GM10847 (cell line): Measurements from ENCODE around the gene DPH7.

Experiments used
- POLR2A ChIP-seq: IDR thresholded peaks from 2 replicates; pipeline ENCODE4 v1.6.1; 2011; ENCODE audit not compliant: insufficient read length; ENCODE audit errors: extremely low read depth

The DPH7 gene

DNA sequence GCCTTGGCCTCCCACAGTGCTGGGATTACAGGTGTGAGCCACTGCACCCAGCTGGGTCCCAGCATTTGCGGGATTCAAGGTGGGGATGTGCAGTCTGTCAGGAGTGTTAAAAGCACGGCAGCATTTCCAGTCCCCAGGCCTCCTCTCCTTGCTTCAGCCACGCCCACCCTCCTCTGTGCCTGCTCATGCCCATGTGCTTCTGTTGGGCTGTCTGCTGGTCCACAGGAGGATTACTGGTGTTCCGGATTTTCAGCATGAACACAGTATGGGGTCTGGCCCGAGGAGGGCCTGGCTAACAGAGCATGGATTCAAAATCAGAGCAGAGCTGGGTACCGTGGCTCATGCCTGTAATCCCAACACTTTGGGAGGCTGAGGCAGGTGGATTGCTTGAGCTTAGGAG lies 32.2 kb upstream of the DPH7 start:
- no peak for TF ChIP-seq POLR2A

DNA sequence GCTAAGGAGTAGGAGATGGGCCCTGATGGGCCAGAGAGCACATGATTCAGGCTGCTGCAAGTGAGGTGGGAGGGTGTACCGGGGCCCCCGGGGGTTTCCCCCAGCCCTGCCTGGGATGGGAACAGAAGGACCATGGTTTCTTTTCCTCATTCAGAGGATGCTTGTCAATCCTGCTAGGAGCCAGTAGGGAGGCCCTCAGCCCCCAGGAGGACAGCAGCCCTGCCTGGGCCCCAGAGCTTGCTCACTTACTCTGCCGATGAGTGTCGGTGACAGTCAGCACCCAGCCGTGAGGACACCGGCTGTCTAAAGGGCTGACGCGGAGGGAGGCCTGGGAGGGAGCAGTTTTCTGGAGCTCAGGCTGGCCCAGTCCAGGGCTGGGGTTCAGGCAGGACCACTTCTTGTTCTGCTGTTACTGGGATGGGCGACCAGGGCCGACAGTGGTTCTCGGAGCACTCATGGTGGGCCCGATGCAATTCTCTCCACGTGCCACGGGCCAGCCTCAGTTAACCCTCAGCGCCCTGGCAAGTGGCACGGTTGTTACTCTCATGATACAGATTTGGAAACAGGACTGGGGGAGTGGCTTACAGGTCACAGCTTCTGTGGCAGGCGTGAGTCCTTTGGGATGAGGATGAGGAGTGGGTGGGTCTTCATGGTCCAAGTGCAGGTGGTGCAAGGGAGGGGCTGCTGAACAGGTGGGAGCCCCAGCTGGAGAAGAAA lies 28.6 kb upstream of the DPH7 start:
- TF ChIP-seq POLR2A: no peak

DNA sequence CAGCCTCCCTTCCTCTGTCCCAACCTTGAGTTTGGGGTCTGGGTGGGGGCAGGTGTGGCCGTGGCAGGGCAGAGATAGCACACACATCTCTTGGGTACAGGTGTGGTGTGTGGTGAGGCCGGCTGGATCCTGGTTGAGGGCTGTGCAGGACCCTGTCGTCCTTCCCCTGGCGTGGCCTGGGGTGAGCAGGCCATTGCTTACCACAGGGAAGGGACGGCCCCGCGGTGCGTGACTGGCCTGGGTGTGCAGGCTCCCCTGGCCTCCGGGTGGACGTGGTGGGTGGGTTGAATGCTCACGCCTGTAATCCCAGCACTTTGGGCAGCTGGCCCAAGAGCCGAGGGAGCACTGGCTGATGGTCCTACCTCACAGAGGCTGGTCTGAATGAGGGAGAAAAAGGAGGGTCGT lies 28.0 kb upstream of the DPH7 start:
- no peak for TF ChIP-seq POLR2A

DNA sequence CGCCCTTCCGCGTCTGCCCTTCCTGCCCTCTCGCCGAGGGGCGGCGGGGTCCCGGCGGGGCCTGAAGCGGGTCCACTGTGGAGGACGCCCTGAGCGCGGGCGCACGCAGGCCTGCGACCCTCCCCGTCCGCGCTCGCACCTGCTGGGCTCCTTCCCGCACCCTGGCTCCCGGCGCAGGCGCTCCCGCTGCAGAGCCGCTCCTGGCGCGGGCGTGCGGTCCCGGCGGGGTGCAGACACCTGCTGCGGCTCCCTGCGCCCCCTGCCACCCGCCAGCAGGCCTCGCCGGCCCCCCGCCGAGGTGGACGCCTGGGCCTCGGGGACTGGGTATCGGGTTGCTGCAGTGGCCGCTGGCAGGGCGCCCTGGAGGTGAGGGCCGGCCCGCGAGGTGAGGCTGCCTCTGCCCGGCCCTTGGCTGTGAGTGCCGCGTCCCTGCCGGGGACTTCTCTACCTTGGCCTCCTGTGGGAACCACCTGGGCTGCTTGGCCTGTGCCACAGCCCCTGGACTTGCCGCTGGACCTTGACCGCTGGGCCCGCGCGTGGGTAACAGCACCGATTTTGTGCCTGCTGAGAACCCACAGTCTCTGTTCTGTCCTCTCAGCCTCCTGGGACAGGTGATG lies 27.4 kb upstream of the DPH7 start:
- TF ChIP-seq POLR2A: no peak

DNA sequence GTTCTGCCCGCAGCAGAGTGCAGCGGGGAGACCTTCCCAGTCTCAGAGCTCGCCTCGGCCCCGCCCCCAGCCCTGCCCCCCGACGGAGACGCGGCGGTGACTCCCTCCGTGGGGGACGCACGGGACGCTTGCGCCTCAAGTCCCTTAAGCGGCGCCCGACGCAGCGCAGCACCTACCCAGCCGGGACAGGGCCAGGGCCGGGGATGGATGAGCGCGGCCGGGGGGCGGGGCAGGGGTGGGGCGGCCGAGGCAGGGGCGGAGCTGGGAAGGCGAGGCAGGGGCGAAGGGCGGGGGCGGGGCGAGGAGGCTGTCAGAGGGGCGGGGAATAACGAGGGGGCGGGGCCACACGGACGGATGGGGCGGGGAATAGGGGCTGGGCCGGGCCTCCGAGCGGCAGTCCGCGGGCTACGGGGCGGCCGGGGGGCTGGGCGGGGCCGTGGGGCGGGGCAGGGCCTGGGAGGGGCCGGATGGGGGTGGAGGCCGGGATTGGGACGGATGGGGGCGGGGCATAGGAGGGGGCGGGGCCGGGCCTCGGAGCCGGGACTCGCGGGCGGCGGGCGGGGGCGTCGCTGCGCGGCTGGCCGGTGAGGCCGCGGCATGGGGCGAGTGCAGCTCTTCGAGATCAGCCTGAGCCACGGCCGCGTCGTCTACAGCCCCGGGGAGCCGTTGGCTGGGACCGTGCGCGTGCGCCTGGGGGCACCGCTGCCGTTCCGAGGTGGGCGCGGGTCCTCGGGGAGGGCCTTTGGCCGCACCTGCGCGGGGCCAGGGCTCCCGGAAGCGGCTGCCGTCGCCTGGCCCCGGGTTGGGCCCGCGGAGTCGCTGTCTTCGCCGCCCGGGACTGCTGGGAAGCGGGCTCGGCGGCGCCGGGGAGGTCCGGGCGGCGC lies 26.6 kb upstream of the DPH7 start, which contains the start of gene ARRDC1:
ARRDC1 (plus strand) TSS at position 566 of the 884 bp plus-strand sequence; CDS start at position 598, 32 bp downstream.
- TF ChIP-seq POLR2A: peak; percentile 64

DNA sequence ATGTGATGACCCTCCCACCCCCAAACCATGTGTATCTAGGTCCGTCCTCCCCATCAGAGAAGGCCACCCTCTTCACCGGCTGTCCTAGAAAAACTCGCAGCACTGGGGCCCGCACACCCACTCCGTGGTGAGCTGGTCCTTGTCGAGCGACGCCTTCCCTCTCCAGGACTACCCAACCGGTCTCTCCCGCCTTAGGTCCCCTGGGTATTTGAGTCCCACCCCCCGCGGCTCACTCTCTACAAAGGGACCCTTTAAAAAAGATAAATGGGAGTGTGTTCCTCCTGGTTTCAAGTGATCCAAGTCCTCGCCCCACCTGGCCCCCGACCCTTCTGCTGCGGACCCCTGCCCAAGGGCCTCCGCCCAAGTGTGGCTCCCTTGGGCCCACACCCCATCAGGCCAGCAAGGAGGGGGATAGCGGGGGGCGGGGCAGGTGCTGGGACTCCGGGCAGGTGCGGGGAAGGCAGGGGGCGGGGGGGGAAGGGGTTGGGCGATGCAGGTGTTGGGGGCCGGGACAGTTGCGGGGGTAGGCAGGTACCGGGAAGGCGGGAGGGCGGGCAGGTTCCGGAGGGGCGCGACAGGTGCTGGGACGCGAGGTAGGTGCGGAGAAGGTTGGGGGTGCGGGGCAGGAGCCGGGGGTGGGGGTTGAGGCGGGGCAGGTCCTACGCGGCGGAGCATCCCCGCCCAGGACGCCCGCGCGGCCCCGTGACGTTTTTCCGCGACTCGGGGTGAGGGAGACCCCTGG lies 25.8 kb upstream of the DPH7 start:
- no peak for TF ChIP-seq POLR2A

DNA sequence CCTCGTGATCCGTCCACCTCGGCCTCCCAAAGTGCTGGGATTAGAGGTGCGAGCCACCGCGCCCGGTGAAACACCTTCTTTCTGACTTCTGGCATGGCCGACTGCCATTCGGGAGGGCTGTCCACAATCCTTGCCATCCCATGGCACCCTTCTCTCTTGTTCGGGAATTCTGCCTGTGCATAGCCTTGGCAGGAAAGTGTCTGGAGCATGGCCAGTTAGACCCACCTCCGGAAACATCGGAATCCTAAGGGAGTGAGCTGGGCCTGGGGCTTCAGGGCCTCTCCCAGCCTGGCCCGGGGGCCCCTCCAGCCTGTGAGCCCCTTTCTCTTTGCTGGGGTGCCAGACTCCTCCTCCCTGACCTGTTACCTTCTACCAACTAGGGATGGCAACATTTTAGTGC lies 25.2 kb upstream of the DPH7 start:
- no peak for TF ChIP-seq POLR2A

DNA sequence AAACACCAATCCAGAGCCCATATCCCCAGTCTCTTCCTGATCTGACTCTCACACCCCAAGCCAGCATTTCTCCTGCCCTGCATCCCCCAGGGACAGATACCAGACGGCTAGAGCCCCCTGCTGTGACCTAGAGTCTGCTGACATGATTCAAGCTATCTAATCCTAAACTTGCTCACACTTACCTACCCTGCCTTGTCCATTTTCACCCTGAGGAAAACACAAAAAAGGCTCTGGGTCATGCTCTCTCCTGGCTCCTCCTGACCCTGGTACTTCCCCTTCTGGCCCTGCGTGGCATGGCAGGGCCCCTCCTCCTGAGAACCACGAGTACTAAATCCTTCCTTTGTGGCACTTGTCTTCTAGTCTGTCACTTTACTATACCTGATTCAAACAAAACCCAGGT lies 23.9 kb upstream of the DPH7 start:
- no peak for TF ChIP-seq POLR2A

DNA sequence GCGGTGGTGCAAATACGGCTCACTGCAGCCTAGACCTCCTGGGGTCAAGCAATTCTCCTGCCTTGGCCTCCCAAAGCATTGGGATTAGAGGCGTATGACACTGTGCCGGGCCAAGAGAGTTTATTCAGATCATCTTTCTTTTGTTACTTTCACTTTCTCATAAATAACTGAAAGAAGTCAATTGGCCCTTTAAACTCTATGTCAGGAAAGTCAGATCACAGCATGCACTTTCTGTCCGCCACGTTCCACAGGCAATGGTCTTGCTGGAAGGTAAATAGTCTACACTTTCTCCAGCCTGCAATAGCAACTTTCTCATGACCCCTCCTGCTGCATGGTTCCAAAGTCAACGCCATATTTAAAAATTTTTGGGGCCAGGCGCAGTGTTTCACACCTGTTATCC lies 20.2 kb upstream of the DPH7 start:
- no peak for TF ChIP-seq POLR2A

DNA sequence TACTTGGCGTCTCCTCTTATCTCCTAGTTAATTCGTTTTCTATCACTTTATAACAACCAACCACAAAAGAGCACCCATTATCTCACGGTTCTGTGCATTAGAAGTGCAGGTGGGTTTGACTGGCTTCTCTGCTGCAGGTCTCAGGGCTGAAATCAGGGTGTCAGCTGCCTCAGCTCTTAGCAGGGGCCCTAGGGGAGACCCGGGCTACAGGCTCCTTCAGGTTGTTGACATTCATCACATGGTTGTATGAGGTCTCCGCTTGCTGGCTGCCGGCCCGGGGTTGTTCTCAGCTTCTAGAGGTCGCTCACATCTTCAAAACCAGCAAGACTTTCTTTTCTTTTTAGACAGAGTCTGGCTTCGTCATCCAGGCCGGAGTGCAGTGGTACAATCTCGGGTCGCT lies 14.5 kb upstream of the DPH7 start:
- TF ChIP-seq POLR2A: no peak

DNA sequence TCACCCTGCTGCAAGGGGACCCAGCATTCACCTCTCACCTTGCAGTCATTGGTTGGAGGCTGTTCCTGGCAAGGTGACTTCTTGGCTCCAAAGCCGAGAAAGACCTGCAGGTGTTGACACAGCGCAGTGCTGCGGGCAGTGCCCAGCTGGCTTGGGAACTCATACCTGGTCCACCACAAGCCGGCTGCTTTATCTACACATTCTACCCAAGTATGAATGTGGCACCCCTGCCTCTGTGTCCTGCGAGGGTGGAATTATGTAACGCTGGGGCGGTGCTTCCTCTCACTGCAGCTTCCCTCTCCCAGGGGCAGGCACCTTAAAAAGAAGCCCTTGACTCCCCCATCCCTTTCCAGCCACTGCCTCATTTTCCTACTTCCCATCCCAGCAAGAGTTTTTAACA lies 14.0 kb upstream of the DPH7 start:
- no peak for TF ChIP-seq POLR2A

DNA sequence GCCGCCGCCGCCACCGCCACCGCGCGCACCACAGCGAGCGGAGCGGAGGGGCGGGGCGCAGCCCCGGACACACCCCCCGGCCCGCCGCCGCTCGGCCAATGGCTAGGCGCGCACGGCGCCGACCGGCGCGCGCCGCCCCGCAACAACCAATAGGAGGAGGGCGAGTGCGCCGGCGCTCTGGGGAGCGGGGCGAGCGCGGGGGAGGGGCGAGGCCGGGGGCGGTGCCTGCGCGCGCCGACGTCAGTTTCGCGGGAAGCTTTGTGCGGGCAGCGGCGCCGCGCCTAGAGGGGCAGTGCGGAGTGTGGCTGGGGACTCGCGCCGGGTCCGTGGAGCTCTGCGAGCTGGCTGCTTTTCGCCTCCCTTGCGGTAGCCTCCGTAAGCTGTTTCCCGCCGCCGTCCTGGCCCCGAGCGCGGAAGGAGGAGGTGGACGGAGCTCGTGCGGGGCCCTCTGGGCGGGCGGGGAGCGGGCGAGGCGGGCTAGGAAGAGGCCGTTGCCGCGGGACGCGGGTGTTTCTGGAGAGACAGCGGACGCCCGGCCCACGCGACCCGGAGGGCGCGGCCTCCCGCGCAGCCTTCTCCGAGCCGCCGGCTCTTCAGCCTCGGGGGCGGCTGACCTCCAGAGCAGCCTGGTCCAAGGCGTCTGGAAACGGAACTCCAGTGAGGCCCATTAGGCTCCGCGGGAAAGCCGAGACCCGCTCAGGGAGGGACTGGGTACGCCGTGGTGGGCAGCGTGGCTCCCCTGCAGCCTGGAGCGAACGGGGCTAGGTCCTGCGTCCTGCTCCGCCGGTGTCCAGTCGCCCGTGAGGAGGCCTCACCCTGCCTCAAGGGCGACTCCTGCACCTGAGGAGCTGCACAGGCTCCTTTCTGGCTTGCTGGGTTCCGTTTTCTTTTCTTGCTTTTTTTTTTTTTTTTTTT lies 12.0 kb upstream of the DPH7 start, which contains the start of gene ZMYND19:
ZMYND19 (minus strand) TSS at position 44 of the 915 bp plus-strand sequence. CDS start 249 bp downstream, outside the sequence.
- TF ChIP-seq POLR2A: peak; percentile 14

DNA sequence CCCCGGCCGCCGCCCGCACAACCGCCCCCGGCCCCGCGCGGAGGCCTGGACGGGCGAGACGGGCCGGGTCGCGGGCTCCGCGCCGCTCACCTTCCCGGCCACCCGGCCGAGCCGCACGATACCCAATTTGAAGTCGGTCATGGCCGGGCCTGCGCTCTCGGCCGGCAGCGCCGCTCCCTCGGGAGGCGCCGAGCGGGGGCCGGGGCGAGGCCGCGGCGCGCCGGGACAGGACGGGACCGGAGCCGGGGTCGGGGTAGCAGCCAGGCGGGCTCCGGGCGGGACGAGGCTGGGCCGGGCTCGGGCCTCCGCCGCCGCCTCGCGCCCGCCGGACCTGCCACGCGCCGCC lies 11.4 kb upstream of the DPH7 start:
- TF ChIP-seq POLR2A: no peak

DNA sequence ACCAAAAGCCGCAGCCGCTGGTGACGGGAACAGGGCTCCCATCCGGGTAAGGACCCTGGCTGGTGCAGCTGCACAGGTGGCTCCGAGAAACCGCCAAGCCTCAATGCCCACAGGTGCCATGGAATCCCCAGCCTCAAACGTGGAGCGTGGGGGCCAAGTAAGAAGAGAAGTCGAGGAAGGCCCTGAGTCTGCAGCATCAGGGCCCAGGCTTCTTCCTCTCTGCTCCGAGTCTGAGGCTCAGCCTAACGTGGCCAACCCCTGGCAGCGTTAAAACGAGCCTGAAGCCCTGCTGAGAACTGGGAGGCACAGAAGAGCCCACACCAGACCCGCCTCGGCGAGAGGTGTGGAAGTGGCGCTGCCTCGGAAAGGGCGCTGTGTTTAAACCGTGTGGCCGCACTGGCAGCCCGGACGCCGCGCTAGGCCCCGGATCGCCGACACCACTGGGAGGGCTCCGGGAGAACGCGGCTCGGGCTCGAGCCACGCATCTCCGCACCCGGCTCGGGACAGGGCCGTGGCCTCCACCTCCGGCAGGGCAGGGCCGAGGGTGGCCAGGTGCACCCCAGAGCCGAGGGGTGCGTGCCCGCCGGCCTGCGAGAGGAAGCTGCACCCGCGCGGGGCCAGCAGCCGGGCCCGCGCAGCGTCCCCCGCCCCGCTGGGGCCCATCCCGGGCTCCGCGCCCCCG lies 10.9 kb upstream of the DPH7 start:
- TF ChIP-seq POLR2A: no peak
